SKM-1 treated with dmso at 0.1 percent for 144 hours (cell line): ENCODE results near the gene ZPR1.
A peak's percentile ranks its signal among the peaks of the same experiment; 100 is the strongest.

Experiments used
- DNase-seq: peaks from one replicate; lab custom pipeline; 2025; ENCODE audit not compliant: unreplicated experiment; lab: John Stamatoyannopoulos, UW

The ZPR1 gene

DNA sequence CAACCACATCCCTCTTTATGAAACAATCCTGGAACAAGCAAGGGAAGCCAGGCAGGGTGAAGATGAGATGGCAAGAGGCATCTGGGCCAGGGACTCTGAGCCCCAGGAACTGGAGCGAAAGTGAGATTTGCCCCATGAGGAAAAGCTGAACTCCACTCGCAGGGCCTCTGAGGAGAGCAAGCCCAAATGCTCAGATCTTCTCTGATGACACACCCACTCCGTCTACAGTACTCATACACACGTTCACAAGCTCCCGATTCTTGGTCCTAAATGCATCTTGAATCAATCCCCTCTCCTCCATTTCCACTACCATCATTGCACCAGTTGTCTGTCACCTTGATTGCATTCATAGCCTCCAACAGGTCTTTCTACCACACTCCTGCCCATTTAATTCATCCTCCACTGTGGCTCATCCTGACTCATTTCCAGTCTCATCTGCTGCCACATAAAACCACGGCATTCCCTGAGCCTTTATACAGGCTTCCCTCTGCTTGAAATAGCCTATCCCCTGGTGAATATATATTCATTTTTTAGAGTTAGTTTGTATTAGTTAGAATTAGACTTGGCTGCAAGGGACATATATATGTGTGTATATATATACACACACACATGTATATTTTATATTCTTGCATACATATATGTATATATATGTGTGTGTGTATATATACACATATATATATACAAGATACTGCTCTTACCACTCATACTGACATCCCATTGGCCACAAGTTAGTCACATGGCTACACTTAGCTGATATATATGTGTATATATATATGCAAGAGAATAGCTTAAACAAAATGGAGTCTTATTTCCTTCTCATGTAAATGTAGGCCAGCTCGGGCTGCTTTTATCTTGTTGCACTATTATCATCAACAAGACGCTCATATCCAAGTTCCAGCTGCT, 5.3 kb upstream of the ZPR1 start:
- no peak for DNase-seq

DNA sequence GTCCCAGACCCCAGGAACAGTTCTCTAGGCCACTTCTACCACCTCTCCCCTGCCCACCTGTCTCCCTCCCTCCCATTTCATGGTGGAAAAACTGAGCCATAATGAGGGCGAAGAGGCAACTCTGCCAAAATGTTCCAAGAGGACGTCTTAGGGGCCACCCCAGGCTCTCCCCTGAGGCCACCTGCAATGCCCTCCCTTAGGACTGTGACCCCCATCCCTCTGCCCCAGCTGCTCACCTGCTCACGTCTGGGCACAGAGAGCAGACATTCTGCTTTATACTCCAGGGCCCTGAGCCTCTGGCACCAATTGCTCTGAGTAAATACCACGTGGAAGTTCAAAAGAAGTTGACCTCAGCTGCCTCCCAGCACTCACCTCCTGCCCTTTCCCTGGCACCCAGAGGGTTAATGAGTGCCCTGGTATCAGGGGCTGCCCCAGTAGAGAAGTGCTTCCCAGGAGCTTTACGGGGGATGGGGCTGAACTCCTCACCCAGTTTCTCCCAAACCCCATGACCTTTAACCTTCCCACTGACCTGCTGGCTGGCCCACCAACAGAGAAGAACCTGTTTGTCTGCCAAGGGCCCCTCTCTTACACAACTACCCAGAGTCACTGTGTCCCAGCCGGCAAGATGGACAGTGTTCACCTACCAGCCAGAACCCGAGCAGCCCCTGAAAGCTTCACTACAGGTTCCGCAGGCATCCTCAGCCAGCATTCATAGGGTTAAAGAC, 4.5 kb upstream of the ZPR1 start:
- no peak for DNase-seq

DNA sequence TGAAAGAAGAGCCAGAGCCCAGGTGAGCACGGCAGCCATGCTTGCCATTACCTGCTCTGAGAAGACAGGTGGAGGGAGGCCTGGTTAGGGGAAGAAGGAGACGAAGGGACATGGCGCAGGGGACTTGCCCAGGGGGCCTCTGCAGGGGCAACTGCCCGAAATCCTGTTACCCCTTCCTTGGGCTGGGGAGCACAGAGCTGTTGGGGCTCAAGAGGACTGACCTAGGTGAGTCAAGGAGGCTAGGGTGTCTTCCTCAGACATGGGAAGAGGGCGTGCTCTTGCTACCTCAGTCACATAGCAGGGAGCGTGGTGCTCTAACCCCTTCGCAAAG, 4.0 kb upstream of the ZPR1 start, which contains the start of gene APOA5:
Gene APOA5 (minus strand): TSS at position 67 of the 331 bp plus-strand sequence. CDS start 19 bp downstream, at position 48.
- DNase-seq = no peak

DNA sequence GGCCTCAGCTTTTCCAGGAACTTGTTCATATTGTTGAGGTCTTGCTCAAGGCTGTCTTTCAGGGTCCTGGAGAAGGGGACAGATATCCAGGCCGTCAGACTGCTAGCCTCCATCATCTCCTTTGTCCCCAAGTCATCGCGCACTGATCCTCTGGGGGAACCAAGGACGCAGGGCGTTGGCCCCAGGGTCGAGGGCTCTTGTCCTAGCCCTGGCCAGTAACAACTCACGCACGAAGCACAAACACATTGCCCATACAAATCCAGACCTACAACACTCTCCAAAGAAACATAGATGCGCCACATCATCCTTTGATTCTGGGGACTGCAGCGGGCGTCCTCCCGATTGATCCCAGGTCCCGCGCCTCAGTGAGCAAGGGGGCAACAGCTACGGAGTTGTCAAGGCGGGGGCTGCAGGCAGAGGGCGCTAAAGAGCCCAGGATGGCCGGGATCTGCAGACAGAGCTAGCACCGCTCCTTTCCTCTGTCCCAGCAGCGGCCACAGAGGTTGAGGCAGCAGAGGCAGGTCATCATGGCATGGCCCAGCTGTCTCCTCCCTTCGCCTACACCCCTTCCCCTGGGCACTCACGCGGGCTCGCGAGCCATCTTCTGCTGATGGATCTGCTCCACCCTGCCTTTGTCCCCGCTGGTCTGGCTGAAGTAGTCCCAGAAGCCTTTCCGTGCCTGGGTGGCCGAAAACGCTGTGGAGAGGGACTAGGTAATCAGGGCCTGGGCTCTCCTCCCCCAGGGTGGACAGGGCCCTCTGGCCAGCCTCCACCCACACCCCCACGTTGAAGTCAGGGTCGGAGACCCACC, 3.4 kb upstream of the ZPR1 start:
- peak; percentile 50 for DNase-seq

DNA sequence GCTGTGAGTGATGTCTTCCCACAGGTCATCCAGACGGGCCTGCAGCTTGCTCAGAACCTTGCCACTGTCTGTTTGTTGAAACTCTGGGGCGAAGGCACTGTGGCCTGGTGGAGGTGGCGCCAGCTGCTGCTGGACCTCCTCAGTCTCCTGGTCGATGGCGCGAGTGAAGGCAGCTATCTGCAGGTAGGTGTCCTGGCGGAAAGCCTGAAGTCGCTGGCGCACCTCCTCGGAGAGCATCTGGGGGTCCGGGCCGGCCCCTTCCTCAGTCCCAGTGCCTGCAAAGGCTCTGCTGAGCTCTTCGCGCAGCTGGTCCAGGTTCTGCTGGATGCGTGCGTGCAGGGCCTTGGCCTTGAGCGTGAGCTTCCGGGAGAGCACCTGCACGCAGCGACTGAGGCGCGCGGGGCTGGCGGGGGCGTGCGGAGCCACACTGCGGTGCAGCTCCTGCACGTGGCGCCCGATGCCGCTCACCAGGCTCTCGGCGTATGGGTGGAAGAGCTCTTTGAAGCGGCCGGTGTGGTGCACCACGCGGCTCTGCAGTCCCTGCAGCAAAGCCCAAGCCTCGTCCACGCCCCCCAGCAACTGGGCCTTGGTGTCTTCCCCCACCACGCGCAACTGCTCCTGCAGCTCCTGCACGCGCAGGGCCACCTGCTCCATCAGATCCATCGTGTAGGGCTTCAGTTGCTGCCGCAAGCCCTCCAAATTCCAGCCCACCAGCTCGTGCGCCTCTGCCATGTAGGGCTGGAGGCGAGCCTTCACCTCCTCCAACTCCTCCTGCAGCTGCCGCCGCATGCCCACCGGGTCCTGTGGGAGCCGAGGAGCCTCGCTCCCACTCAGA, 2.6 kb upstream of the ZPR1 start:
- no peak for DNase-seq

DNA sequence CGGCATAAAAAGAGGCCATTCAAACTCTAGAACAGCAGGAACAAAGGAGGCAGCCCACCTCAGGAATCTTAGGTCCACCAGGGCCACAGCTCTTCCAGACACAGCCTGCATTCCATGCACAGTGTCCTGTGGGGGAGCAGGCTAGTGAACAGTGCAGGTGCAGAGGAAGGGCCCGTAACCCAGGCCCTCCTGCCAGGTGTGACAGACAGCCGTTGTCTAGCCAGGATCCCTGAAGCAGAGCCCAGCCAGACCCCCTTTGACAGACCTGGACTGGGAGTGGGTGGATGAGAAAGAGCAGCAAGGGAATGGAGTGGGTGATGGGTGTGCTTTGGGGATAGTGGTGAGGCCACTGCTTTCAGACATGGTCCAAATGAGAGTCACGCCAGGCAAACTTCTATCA, 1.2 kb upstream of the ZPR1 start:
- no peak for DNase-seq

DNA sequence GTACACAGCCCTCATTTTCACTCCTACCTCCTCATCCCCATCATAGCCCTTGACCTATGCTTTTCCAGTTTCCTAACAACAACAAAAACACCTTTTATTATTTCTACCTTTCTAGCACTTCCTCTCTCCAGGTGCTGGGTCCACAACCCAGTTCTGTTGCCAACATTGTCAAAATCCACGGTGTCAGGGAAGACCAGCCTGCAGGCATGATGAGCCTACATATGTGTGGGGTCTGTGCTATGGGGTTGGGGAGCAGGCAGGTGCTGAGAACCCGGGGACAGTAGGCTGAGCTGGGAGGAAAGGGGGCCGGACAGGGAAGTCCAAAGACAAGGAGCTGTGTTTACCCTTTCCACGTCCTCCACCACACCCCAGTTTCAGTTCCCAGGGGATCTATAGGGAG, 711 bp upstream of the ZPR1 start:
- no peak for DNase-seq

DNA sequence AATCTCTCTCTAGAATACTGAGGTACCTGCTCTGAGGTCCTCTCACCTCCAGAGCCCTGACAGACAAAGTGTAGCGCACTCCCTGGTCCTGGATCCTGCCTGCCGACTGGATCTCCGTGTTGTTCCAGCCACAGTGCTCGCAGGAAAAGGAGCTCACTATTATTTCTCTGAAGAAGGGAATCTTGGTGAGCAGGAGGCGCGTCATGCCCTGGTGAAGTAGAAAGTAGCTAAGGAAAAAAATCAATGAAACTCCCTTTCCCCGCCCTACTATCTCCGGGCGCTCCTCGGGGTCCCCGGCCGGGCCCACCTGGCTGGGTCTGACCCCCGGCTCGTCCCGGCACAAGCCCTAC, 412 bp downstream of the ZPR1 start:
- DNase-seq = no peak

DNA sequence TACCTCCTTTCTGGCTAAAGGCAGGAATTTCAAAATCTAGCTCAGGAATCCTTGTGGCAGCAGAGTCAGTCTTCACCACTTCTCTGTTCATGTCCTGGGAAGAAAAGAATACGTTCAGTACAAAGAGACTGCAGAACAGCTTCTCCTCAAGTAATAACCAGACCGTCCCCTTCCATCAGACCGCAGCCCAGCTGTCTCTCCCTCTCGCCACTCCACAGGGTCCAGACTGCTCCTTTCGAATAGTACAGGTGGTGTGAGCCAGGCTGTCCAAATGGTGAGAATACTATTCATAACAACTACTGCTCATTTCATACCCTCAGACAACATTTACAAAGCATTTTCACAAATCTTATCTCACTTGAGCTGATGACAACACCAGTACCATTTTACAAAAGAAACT, 857 bp downstream of the ZPR1 start:
- DNase-seq = no peak

DNA sequence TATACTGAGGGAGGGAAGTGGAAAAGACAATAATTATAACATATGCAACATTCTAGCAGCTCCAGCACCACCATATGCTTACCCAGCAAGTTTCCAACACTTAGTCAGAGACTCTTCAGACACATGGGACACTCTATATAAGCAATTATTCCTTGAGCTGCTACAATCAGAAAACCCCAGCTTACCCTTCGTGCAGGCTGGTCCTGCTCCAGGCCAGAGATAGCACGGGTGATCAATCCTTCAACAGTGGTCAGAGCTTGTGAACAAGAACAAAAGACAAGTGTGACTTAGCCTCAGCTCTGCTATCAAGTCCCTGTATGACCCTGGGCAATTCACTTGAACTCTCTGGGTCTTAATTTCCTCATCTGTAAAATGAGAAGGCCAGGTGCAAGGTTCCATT, 1.5 kb downstream of the ZPR1 start:
- DNase-seq = no peak

DNA sequence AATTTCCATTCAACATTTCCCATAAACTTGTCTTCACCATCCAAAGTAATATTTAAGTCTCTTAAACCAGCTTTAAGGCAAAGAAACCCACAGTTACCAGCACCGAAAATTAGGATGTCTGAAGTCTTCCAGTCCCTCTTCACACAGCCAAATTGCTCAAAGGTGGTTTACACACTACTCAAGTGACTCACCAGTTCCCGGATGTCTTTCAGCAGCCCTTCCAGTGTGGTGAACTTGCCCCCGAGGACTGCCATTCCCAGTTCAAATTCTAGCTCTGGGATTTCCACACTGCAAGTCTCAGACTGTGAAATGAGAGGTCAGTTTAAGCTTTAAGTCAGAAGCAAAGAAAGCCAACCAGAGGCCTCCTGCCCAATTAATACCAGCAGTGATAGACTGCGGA, 5.1 kb downstream of the ZPR1 start:
- DNase-seq = no peak

DNA sequence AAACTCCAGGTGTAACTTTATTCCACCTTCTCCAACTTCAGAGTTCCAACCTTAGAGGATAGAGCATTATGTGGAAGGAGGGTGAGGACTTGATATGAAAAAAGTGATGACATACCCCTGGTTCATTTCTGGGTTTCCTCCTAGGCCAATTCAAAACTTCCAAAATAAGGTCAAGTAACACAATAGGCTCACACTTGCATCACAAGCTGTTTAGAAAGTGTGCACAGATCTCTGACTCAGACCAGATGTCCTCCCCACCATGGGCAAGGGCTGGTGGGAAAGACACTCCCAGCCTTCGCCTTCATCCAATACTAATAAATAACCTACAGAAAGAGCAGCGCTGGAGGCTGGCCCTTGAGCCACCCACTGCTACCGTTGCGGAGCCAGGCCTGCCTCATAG, 9.3 kb downstream of the ZPR1 start:
- DNase-seq = no peak

DNA sequence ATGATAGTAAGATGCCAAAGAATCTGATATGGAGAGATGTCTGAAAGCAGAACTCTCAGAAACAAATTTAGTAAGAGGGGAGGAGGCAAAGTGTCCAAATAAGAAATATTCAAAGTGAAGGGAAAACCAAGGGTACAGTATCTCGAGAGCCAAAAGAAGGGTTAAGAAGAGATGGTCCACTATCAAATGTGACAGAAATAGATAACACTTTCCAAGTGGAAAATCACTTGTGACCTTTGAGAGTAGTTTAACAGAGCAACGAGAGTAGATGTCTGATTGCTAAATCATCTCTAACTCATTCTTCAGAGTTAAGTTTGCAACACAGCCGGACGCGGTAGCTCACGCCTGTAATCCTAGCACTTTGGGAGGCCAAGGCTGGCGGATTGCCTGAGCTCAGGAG, 10.8 kb downstream of the ZPR1 start:
- no peak for DNase-seq

DNA sequence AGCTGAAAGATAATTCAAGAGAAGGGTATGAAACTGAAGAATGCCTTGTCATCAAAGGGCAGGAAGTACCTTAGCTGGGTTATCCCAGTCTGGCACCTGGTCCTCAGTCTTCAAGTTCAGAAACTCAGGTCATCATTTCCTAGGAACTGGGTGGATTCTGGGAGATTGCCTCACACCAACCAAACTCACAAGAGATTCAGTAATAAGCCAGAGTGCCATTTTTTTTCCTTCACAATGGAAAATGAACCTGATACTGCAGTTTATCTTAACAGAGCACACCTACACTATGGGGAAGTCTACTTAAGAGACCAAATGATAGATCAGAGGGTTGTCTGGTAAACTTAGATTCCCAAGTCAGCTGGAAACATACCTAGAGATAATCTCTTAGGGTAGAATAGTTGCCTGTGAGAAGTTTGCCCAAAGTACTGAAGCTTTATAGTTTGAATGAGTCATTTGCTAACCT, 11.3 kb downstream of the ZPR1 start:
- DNase-seq = no peak

DNA sequence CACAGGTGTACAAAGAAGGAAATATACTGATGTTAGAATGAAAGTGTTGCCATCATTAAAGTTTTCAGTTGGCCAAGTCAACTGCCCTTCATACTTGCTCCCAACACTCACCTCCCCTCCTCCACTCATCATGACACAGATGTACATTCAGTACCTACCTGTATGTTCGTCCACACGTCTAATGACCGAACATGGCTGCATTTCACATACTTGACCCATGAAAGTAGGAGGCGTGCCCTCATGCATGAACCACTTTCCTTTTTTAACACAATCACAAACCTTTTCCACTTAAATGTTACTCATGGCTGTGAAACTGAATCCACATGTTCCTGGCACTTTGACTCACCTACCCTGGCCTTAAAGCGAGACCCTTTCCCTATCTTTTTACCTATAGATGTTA, 11.8 kb downstream of the ZPR1 start:
- DNase-seq = no peak

DNA sequence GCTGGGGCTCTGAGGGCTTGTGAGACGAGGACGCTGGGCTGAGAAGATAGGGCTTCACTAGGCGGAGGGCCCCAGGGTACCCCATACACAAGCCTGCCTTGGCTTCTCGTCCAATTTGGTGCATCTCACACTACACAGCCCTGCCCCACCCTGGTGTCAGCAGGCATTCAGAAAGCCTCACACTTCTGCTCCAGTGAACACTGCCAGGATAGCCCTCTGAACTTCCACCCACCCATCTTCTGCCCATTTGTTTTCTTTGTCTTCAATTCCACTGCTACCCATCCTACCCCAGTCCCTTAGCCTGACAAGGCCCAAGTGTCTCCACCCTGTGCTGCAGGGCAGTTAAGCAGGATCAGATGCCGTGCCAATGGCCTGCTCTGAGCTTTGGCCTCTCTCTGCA, 13.2 kb downstream of the ZPR1 start:
- DNase-seq = no peak

DNA sequence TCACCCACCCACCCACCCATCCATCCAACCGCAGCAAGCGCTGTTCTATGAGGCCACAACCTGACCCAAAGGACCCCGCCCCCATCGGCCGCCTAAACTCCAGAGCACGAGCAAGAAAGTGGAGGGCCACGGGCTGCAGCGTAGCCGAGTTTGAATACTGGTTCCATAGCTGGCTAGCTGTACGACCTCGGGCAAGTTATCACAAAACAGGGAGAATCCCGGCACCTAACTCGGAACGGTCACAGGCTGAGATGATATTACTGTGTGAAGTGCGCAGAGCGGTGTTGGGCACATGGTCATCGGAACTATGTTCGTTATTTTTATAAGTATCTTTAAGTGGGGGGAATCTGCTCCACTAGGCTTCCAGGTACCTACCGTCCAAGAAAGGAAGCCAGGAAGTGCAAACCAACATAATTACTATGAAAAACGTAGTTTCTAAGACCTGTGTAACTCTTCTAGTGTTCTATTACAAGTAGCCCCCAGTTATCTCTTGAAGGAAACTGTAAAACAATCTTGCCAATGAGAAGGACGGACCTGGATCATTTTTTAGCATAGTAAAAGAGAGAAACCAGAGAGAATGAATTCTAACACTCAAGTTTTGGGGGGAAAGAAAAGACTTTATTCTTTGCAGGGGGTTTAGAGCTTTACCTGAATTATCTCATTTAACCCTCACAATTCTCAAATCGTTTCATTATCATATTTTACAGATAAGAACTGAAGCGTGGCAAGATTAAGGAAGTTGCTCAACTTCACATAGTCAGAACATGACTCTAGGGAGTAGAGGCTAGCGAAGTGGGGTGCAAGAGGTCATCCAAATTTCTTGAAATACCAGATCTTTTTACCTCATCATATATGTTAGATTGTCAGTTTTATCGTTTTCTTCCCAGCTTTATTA, 14.4 kb downstream of the ZPR1 start:
- peak; percentile 75 for DNase-seq

DNA sequence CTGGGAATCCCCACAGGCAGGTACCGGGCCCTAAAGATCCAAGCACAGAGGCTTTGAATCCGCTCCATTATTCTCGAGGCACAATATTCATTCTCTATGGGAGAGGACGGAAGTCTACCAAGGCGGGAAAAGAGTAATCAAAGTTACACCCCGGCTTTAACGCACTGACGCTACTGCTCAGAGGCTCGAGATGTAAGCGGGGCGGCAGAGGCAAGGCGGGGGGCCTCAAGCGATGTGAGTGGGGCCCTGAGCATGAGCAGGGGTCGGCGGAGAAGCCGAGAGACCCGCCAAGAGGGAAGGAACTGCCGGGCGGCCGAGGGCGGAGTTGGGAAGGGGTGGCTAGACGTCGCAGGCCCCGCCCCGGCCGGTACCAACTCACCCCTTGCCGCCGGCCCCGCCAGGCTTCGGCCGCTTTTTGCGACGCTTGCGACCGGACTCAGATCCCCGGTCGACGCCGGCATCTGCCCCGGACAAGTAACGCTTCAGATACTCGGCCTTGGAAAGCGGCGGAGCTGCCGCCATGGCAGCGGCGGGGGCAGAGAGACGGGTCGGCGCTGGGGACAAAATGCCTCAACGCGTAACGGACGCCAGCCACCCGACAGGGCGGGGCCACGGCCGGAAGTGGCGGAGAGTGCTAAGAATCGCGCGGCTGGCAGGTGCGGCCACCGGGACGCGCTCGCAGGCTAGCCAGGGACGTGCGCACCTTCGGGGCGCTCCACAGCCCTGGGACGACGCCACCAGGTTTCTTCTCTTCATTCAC, 15.2 kb downstream of the ZPR1 start, which contains the start of gene BUD13:
Gene BUD13 (minus strand): TSS at position 545 of the 760 bp plus-strand sequence. CDS start 23 bp downstream, at position 522.
- DNase-seq = peak; percentile 66

DNA sequence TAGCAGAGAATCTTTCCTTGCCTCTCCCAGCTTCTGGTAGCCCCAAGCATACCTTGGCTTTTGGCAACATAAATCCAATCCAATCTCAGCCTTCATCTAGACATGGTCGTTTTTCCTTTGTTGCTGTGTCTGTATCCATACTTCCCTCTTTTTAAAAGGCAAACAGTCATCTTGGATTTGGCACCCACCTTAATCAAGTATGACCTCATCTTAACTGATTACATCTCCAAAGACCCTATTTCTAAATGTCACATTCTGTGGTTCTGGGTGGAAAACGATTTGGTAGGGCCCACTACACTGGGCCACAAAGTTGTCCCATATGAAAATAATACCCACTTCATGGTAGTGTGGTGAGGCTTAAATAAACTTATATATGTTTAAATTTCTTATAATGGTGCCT, 15.9 kb downstream of the ZPR1 start:
- no peak for DNase-seq
